HepG2 (cell line): Measurements from ENCODE around the gene RAC3. TPM values are rescaled to one million over a fixed set of nuclear protein-coding genes. Genes with fewer than 3 reads are reported as not detected.

ENCODE experiments used
- AGO2 ChIP-seq: fragments of 200-400 bp; formaldehyde crosslinking; optimal IDR thresholded peaks from 2 replicates; pipeline ENCODE3; 2017; ENCODE audit warnings: mild to moderate bottlenecking, low read depth, low read length, moderate library complexity
- ARNTL ChIP-seq: sonication (generic); formaldehyde crosslinking; IDR thresholded peaks from 2 replicates; pipeline ENCODE4 v1.4.0; 2020; ENCODE audit warnings: mild to moderate bottlenecking, missing genetic modification reagents
- ASH2L ChIP-seq: fragments of 300-600, 200-600 bp; sonication (generic); IDR thresholded peaks from 2 replicates; pipeline ENCODE4 v1.7.0; 2017; ENCODE audit warnings: low read depth, mild to moderate bottlenecking, moderate library complexity, mixed read lengths, low read length; ENCODE audit not compliant: insufficient read length
- CAMTA2 ChIP-seq: sonication (generic); formaldehyde crosslinking; IDR thresholded peaks from 2 replicates; pipeline ENCODE4 v1.4.0; 2020; ENCODE audit warnings: mild to moderate bottlenecking, missing genetic modification reagents, borderline replicate concordance
- EEA1 ChIP-seq: sonication (generic); formaldehyde crosslinking; IDR thresholded peaks from 2 replicates; pipeline ENCODE4 v1.5.1; 2020; ENCODE audit warnings: mild to moderate bottlenecking, missing genetic modification reagents, borderline replicate concordance
- EED ChIP-seq: sonication (generic); formaldehyde crosslinking; IDR thresholded peaks from 2 replicates; pipeline ENCODE4 v1.5.0; 2020; ENCODE audit warnings: mild to moderate bottlenecking, missing genetic modification reagents
- HIVEP1 ChIP-seq: sonication (generic); formaldehyde crosslinking; IDR thresholded peaks from 2 replicates; pipeline ENCODE4 v1.4.0; 2020; ENCODE audit warnings: mild to moderate bottlenecking, missing genetic modification reagents
- HMGXB4 ChIP-seq, 2 experiments: sonication (generic) in 1 of 2; formaldehyde crosslinking in 1 of 2; IDR thresholded peaks; 2 replicates each; pipeline versions ENCODE4 v1.4.0 to v1.6.1; 2018 to 2020; ENCODE audit warnings: missing genetic modification reagents in 2 of 2, borderline replicate concordance in 1 of 2, low read depth in 1 of 2, mild to moderate bottlenecking in 1 of 2, missing biosample characterization in 1 of 2
- KDM2A ChIP-seq: sonication (generic); formaldehyde crosslinking; IDR thresholded peaks from 2 replicates; pipeline ENCODE4 v1.4.0; 2020; ENCODE audit warnings: low read depth, missing genetic modification reagents, borderline replicate concordance
- NFKBIZ ChIP-seq: IDR thresholded peaks from 2 replicates; pipeline ENCODE4 v1.6.1; 2018; ENCODE audit warnings: missing genetic modification reagents, missing compliant biosample characterization
- PHF20 ChIP-seq: sonication (generic); formaldehyde crosslinking; IDR thresholded peaks from 2 replicates; pipeline ENCODE4 v1.5.0; 2020; ENCODE audit warnings: mild to moderate bottlenecking, missing genetic modification reagents
- RAD21 ChIP-seq: fragments of 450-650 bp; formaldehyde crosslinking; IDR thresholded peaks from 2 replicates; pipeline ENCODE4 v1.5.0; 2020; ENCODE audit warnings: mild to moderate bottlenecking
- SALL1 ChIP-seq: sonication (generic); formaldehyde crosslinking; IDR thresholded peaks from 2 replicates; pipeline ENCODE4 v1.8.0; 2022; ENCODE audit warnings: mild to moderate bottlenecking, missing genetic modification reagents
- SAP130 ChIP-seq: IDR thresholded peaks from 2 replicates; pipeline ENCODE4 v1.6.1; 2016; ENCODE audit warnings: low read depth
- TBX2 ChIP-seq: sonication (generic); formaldehyde crosslinking; IDR thresholded peaks from 2 replicates; pipeline ENCODE4 v1.5.0; 2020; ENCODE audit warnings: missing genetic modification reagents, mild to moderate bottlenecking, borderline replicate concordance
- ZBTB20 ChIP-seq: sonication (generic); formaldehyde crosslinking; IDR thresholded peaks from 2 replicates; pipeline ENCODE4 v1.8.1; 2023; ENCODE audit warnings: missing genetic modification reagents, low read depth, mild to moderate bottlenecking, borderline replicate concordance
- ZMAT3 ChIP-seq: sonication (generic); formaldehyde crosslinking; conservative IDR thresholded peaks from 2 replicates; pipeline ENCODE4 v1.7.0; 2021; ENCODE audit warnings: missing genetic modification reagents
- ZNF274 ChIP-seq: sonication (generic); formaldehyde crosslinking; IDR thresholded peaks from 2 replicates; pipeline ENCODE4 v1.5.1; 2020; ENCODE audit warnings: mild to moderate bottlenecking, missing genetic modification reagents
- ZNF292 ChIP-seq: sonication (generic); formaldehyde crosslinking; IDR thresholded peaks from 2 replicates; pipeline ENCODE4 v1.8.1; 2022; ENCODE audit warnings: mild to moderate bottlenecking, low read depth, missing genetic modification reagents, borderline replicate concordance
- ZNF333 ChIP-seq: sonication (generic); formaldehyde crosslinking; IDR thresholded peaks from 2 replicates; pipeline ENCODE4 v1.4.0; 2020; ENCODE audit warnings: mild to moderate bottlenecking, missing genetic modification reagents, borderline replicate concordance
- ZNF564 ChIP-seq: sonication (generic); formaldehyde crosslinking; IDR thresholded peaks from 2 replicates; pipeline ENCODE4 v1.8.1; 2023; ENCODE audit warnings: mild to moderate bottlenecking, missing genetic modification reagents
- ZNF619 ChIP-seq: sonication (generic); formaldehyde crosslinking; IDR thresholded peaks from 2 replicates; pipeline ENCODE4 v1.4.0; 2020; ENCODE audit warnings: mild to moderate bottlenecking, missing genetic modification reagents
- ZNF740 ChIP-seq: sonication (generic); formaldehyde crosslinking; IDR thresholded peaks from 2 replicates; pipeline ENCODE4 v1.4.0; 2020; ENCODE audit warnings: missing genetic modification reagents
- ZNF781 ChIP-seq: sonication (generic); formaldehyde crosslinking; IDR thresholded peaks from 2 replicates; pipeline ENCODE4 v1.5.1; 2020; ENCODE audit warnings: borderline replicate concordance, mild to moderate bottlenecking, missing genetic modification reagents; ENCODE audit errors: not compliant biosample characterization
- polyA plus RNA-seq, 8 experiments: library from polyadenylated mRNA; depleted of rRNA in 3 of 8; stranded (reverse) in 7 of 8; unstranded in 1 of 8; fragments of >200 nt; fragmentation: Illumina TruSeq in 4 of 8; extraction: Trizol in 4 of 8; gene quantifications; 2 replicates each; pipeline versions ENCODE4 v1.2.1 to v1.2.3, GENCODE V29; 2011 to 2016; ENCODE audit warnings: low read depth in 4 of 8, missing spikeins in 1 of 8, mixed read lengths in 1 of 8; ENCODE audit not compliant: insufficient read depth in 1 of 8
- total RNA-seq, 5 experiments: library from RNA; depleted of rRNA; stranded (reverse); fragments of >200 nt; fragmentation: Illumina TruSeq; extraction: Trizol; gene quantifications; 2 replicates each; pipeline ENCODE4 v1.2.3, GENCODE V29; 2016; ENCODE audit warnings: low read depth in 1 of 5

RAC3 gene
- total and polyA plus RNA-seq, 2 of the 13 experiments (the other 11 are each of a cell fraction or from before 2014, with no cell fraction given) = 10.5 to 21.3 TPM

GRCh38 chr17:82050761-82051641, 19.5 kb downstream of the RAC3 start (continued):
- TF ChIP-seq ZNF740 (CRISPR knock-in tag) (0 out of 2 replicates have a peak, but pooled peaks have one; percentile 28), ZNF564 (CRISPR knock-in tag) (no peak), ZMAT3 (CRISPR knock-in tag) (0 out of 2 replicates have a peak, but pooled peaks have one; percentile 5), SAP130 (CRISPR knock-in tag) (peak; percentile 26; the same call in 1 of the 2 replicates), AGO2 (peak; percentile 85), RAD21 (CRISPR knock-in tag) (0 out of 2 replicates have a peak, but pooled peaks have one; percentile 13), ZNF292 (0 out of 2 replicates have a peak, but pooled peaks have one; percentile 29), ASH2L (peak; percentile 21), ZNF274 (CRISPR knock-in tag) (peak; percentile 47; the same call in 1 of the 2 replicates), HMGXB4 (CRISPR knock-in tag; IDR thresholded peaks at IDR 0.05; ENCODE audit: borderline replicate concordance in 1 of 2, low read depth in 1 of 2) (peak in 1 of 2 experiments; percentile 32; a peak in 2 of 4 replicates), CAMTA2 (CRISPR knock-in tag) (peak; percentile 67; the same call in 1 of the 2 replicates), HIVEP1 (CRISPR knock-in tag) (0 out of 2 replicates have a peak, but pooled peaks have one; percentile 38), ZNF333 (0 out of 2 replicates have a peak, but pooled peaks have one; percentile 52), EEA1 (CRISPR knock-in tag) (peak; percentile 83; the same call in 1 of the 2 replicates), SALL1 (CRISPR knock-in tag) (peak; percentile 22), ZNF619 (CRISPR knock-in tag) (0 out of 2 replicates have a peak, but pooled peaks have one; percentile 51), ZNF781 (CRISPR knock-in tag) (peak; percentile 64), NFKBIZ (CRISPR knock-in tag) (0 out of 2 replicates have a peak, but pooled peaks have one; percentile 38), ARNTL (CRISPR knock-in tag) (0 out of 2 replicates have a peak, but pooled peaks have one; percentile 47), TBX2 (CRISPR knock-in tag) (peak; percentile 39; the same call in 1 of the 2 replicates), PHF20 (CRISPR knock-in tag) (peak; percentile 16; the same call in 1 of the 2 replicates), ZBTB20 (CRISPR knock-in tag) (peak; percentile 37; the same call in 1 of the 2 replicates), EED (CRISPR knock-in tag) (0 out of 2 replicates have a peak, but pooled peaks have one; percentile 74), KDM2A (CRISPR knock-in tag) (peak; percentile 38; the same call in 1 of the 2 replicates)
